Loucy (cell line): ENCODE data around the gene ADAD2.

Source experiments
- H2AFZ ChIP-seq: fragments of 200-600 bp; sonication (generic); 2 replicates; pipeline ENCODE4 v1.6.0; 2016; ENCODE audit warnings: antibody characterized with exemption, mild to moderate bottlenecking, low read length, moderate library complexity
- H3F3A ChIP-seq: fragments of 200-600 bp; 2 replicates; pipeline ENCODE4 v1.6.0; 2016; ENCODE audit warnings: antibody characterized with exemption, low read depth, mild to moderate bottlenecking
- H3K27me3 ChIP-seq: fragments of 200-600 bp; sonication (generic); 2 replicates; pipeline ENCODE4 v1.6.1; 2014; ENCODE audit warnings: low read length, mild to moderate bottlenecking; ENCODE audit not compliant: insufficient read depth, poor library complexity, severe bottlenecking
- H3K36me3 ChIP-seq: fragments of 200-600 bp; sonication (generic); 2 replicates; pipeline ENCODE4 v1.6.1; 2016; ENCODE audit warnings: low read length; ENCODE audit not compliant: insufficient read depth
- H3K4me1 ChIP-seq: fragments of 200-600 bp; sonication (generic); 2 replicates; pipeline ENCODE4 v1.5.1; 2014; ENCODE audit warnings: low read length, mild to moderate bottlenecking; ENCODE audit not compliant: insufficient read depth, poor library complexity, severe bottlenecking
- H3K4me2 ChIP-seq: fragments of 200-600 bp; sonication (generic); 2 replicates; pipeline ENCODE4 v1.6.0; 2014; ENCODE audit warnings: antibody characterized with exemption, low read length, low read depth, mild to moderate bottlenecking; ENCODE audit not compliant: poor library complexity, severe bottlenecking
- H3K4me3 ChIP-seq: fragments of 200-600 bp; sonication (generic); 2 replicates; pipeline ENCODE4 v1.5.1; 2014; ENCODE audit warnings: low read length, mild to moderate bottlenecking, mixed read lengths; ENCODE audit not compliant: poor library complexity, severe bottlenecking
- H3K79me2 ChIP-seq: fragments of 200-600 bp; sonication (generic); 2 replicates; pipeline ENCODE4 v1.6.1; 2014; ENCODE audit warnings: low read length; ENCODE audit not compliant: insufficient read depth
- H3K9ac ChIP-seq: fragments of 200-600 bp; sonication (generic); 2 replicates; pipeline ENCODE4 v1.6.0; 2014; ENCODE audit warnings: mild to moderate bottlenecking, low read depth, low read length, moderate library complexity; ENCODE audit not compliant: poor library complexity, severe bottlenecking
- H3K9me2 ChIP-seq: fragments of 200-600 bp; sonication (generic); replicated peaks from 2 replicates; pipeline ENCODE4 v1.6.1; 2016; ENCODE audit warnings: low read depth, low read length, mixed read lengths
- H3K9me3 ChIP-seq: fragments of 200-600 bp; sonication (generic); 2 replicates; pipeline ENCODE4 v1.6.1; 2014; ENCODE audit warnings: mild to moderate bottlenecking, antibody characterized with exemption, low read length, low read depth; ENCODE audit not compliant: insufficient read depth
- H4K20me1 ChIP-seq: fragments of 200-600 bp; sonication (generic); 2 replicates; pipeline ENCODE4 v1.6.0; 2014; ENCODE audit warnings: antibody characterized with exemption, low read length, mild to moderate bottlenecking; ENCODE audit not compliant: insufficient read depth, poor library complexity, severe bottlenecking
- EZH2phosphoT487 ChIP-seq: fragments of 200-600 bp; IDR thresholded peaks from 2 replicates; pipeline ENCODE4 v1.6.1; 2018; ENCODE audit warnings: antibody characterized with exemption, mild to moderate bottlenecking, moderate library complexity, borderline replicate concordance
- TF ChIP-seq, protein P1 (sequence below): fragments of 200-600 bp; sonication (generic); conservative IDR thresholded peaks from 2 replicates; pipeline ENCODE4 v1.5.1; 2014; ENCODE audit warnings: mild to moderate bottlenecking, antibody characterized with exemption, low read length

Gene ADAD2

GRCh38 chr16:84223456-84223855 lies 32.5 kb downstream of the ADAD2 start:
- Histone ChIP-seq H2AFZ (no peak overlapping the region; the same call in 1 of the 2 replicates), H3K27me3 (no peaks in the 10 kb centered on the region), H4K20me1 (no peaks in the 10 kb centered on the region), H3K9me2 (no peaks in the 10 kb centered on the region), H3K9ac (no peak overlapping the region), H3K36me3 (no peaks in the 10 kb centered on the region), H3K79me2 (no peaks in the 10 kb centered on the region), H3K9me3 (no peaks in the 10 kb centered on the region), H3K4me2 (no peak overlapping the region), H3K4me1 (no peaks in the 10 kb centered on the region), H3K4me3 (no peak overlapping the region), H3F3A (no peaks in the 10 kb centered on the region)
- TF ChIP-seq, protein P1, sequence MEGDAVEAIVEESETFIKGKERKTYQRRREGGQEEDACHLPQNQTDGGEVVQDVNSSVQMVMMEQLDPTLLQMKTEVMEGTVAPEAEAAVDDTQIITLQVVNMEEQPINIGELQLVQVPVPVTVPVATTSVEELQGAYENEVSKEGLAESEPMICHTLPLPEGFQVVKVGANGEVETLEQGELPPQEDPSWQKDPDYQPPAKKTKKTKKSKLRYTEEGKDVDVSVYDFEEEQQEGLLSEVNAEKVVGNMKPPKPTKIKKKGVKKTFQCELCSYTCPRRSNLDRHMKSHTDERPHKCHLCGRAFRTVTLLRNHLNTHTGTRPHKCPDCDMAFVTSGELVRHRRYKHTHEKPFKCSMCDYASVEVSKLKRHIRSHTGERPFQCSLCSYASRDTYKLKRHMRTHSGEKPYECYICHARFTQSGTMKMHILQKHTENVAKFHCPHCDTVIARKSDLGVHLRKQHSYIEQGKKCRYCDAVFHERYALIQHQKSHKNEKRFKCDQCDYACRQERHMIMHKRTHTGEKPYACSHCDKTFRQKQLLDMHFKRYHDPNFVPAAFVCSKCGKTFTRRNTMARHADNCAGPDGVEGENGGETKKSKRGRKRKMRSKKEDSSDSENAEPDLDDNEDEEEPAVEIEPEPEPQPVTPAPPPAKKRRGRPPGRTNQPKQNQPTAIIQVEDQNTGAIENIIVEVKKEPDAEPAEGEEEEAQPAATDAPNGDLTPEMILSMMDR = no peak
- no peak for TF ChIP-seq EZH2phosphoT487

GRCh38 chr16:84224554-84224953 lies 33.6 kb downstream of the ADAD2 start:
- Histone ChIP-seq H3K36me3 (no peaks in the 10 kb centered on the region), H2AFZ (no peak overlapping the region), H3K9me3 (no peaks in the 10 kb centered on the region), H3K79me2 (no peaks in the 10 kb centered on the region), H3K9me2 (no peaks in the 10 kb centered on the region), H3K4me3 (no peak overlapping the region), H3K27me3 (no peaks in the 10 kb centered on the region), H3F3A (no peaks in the 10 kb centered on the region), H3K4me2 (no peak overlapping the region), H4K20me1 (no peaks in the 10 kb centered on the region), H3K9ac (no peak overlapping the region), H3K4me1 (no peaks in the 10 kb centered on the region)
- TF ChIP-seq EZH2phosphoT487 = no peak
- TF ChIP-seq, protein P1 = no peak

DNA sequence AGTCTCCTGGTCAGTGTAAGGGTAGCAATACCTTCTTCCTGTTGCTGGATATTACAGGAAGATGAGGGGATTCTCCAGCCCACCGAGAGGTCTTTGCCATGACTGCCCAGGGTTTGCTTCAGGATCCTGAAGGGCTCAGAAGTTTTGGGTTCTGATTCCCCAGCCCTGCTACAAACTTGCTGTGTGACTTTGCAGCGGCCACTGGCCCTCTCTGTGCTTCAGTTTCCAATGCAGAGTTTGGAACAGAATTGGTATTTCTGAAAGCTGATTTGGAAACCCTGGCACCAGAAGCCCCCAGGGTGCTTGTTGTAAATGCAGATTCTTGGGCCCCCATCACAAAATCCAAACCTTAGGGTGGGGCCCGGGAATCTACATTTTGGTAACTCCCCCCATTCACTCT lies 34.2 kb downstream of the ADAD2 start:
- Histone ChIP-seq H3K27me3 (no peaks in the 10 kb centered on the region), H3F3A (no peaks in the 10 kb centered on the region), H3K9ac (no peak overlapping the region), H3K79me2 (no peaks in the 10 kb centered on the region), H3K4me3 (no peak overlapping the region), H3K9me2 (no peaks in the 10 kb centered on the region), H3K36me3 (no peaks in the 10 kb centered on the region), H4K20me1 (no peaks in the 10 kb centered on the region), H3K9me3 (no peaks in the 10 kb centered on the region), H3K4me2 (no peak overlapping the region), H2AFZ (no peak overlapping the region), H3K4me1 (no peaks in the 10 kb centered on the region)
- no peak for TF ChIP-seq EZH2phosphoT487
- TF ChIP-seq, protein P1 = no peak
